ENCODE measurements around the gene RUNX2.

RUNX2 gene

DNA sequence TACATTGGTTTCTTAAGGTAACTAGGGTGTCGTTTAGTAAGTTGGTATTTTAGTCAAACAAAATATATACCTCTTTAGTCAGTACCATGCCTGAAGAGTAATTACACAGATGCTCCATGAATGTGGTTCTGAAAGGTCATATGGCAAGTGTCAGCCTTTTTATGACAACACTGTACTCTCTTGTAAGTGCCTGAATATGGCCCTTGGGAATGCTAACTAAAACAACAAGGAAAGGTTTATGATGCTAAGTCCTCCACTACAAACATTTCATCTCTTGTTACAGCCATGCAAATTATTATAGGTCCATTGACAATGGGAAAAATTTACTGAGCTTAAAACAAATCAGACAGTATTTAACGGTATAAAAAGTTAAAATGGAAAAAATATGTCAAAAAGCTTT is 88.6 kb downstream of the RUNX2 start:
- no peak for DNase-seq

GRCh38 chr6:45417436-45417835 is 89.3 kb downstream of the RUNX2 start:
- no peak for DNase-seq

DNA sequence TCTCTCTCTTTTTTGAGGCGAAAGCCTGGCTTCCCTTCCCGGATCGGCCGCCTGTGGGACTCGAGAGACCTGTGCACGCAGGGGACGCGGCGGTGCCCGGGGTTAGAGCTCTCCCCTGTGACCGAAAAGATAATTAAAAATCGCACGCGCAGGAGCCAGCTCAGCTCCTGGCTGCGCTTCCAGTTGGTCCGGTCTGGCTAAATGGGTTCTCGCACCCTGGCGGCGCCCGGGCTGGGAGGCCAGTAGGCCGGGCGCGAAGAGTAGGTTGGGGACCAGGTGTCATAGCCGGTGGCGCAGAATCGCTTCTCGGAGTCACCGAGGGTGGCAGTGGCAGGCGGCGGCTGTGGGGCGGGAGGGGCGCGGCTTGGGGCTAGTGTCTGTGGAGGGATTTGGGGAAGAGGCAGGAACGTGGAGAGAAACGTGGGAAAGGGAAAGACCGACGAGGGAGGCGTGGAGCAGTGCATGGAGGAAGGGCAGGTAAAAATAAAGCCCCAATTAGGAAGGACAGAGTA is 91.5 kb downstream of the RUNX2 start:
- no peak for DNase-seq

GRCh38 chr6:45420083-45420908 is 92.2 kb downstream of the RUNX2 start:
- DNase-seq, result no peak

DNA sequence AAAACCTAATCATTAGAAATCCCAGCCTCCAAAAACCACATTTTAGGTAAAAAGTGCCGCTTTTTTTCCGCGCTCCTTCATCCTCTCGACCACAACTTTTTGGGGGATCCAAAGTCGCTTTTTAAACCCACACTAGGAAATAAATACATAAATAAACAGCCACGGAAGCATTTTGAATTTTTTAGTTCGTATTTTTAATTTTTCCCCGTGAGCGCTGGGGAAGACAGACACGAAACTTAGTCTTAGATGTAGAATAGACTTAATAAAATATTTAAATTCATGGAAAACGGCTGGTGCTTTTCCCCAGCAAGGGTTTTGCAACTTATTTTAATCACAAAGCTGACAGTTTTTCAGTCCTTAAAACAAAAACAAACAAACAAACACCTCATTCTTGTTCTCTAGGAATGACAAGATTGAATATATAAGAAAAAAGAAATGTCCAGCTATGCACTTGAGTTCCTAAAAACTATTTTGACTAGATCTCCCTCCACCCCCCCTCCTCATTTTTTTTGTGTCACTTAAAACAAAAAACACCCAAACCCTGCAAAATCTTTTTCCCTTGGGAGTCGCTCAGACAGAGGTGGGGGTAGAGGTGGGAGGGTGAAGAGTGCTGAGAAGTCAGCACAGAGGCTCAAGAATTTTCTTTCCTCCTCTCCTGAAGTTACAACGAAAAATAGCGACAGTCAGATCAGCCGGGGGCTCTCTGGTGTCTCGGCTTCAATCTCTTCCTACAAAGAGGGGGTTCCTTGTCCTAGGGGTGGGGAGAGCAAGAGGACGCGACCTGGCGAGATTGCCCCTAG is 93.0 kb downstream of the RUNX2 start:
- DNase-seq, result no peak

GRCh38 chr6:45421709-45422502 is 93.8 kb downstream of the RUNX2 start:
- DNase-seq, result no peak

GRCh38 chr6:45422503-45423110 is 94.5 kb downstream of the RUNX2 start:
- DNase-seq, result no peak

DNA sequence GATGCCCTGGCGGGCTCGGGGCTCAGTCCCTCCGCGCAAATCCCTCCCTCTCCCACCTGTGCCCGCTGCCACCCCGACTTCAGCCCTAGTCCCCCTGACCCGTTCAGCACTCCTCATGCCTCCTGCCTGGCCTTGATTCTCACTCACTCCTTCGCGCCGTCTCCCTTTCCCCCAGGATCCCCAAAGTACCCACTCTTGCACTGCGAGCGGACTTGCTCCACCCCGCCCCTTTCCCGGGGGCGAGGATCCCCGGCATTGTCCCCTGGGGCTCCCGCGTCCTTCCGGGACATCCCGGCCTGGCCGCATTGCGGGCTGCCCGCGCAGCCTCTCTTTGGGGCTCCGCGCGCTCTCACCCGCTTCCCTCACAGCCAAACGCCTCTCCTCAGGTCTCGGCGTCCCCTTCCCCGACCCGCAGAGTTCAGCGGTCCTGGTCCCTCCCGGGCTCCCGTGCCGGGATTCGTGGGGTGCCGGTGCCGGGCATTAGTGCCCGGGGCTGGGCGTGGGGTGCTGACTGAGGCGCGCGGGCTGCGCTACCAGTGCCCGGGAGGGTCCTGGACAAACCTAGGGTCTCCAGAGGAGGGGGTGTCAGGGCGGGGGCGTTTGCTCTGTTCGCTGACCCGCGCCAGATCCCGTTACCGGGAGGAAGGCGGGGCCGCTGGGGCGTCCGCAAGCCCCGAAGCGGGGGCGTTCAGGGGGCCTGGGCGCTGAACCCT is 95.1 kb downstream of the RUNX2 start:
- no peak for DNase-seq

DNA sequence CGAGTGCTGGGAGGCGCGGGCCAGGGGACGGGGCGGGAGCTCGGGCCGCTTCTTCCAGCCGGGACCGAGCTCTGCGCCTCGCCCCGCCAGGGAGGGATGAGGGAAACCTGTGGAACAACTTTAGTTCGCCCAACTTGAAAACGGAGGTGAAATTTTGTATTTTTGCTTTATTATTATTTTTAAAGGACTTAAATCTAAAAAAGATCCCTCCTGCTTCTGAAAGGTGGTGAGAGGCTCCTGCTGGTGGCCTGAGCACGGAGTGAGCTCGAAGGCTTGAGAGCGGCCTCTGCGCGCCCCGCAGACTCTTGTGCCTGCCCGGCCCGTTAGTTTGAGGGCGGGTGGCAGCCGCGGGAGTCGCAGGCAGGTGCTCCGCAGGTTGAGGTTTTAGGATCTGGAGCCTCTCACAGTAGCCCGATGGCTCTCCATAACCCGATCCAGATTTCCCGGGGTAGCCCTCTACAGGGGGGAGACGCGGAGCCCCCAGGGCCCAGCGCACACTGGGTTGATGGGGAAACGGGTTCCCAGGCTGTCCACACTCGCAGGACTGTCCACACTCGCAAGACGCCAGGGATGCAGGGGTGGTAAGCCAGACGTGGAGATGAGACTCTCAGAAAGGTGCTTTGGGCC is 95.8 kb downstream of the RUNX2 start:
- DNase-seq, result no peak

- no peak for DNase-seq
Observed at GRCh38 chr6:45424451-45424861, 96.3 kb downstream of the RUNX2 start.

- no peak for DNase-seq
Observed at GRCh38 chr6:45426251-45426650, 98.1 kb downstream of the RUNX2 start.

DNA sequence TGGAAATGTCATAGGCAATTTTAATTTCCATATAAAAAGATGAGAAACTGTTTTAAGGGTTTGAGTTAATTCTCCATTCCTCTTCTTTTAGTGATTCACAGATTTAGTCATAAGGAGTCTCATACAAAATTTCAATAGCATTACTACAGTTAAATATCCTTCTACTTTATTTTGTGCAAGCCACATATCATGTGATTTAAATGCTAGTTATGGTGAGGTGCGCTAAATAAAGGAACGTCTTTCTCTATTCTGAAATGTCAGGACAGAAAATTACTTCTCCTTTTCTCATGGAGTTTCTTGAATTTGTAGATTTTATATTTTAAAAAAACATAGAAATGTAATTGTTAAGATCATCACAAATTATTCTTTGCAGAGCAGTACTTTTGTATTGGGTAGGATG is 99.6 kb downstream of the RUNX2 start:
- no peak for DNase-seq

DNA sequence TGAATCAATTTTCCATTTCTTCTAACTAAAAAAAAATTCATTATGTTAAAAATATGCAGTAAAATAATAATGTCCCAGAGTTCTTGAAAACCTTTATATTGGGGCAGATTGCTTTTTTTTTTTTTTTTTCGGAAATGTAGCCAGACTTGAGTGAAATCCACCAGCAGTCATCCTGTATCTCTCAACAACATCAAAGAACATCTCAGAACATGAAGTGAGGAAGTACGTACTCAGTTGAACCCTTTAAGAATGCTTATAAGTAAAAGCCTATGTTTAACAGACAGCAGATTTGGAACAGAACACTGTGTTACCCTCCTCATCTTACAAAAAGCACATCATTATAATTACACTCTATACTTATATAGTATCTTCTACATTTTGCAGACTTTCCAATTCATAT is 100.6 kb downstream of the RUNX2 start:
- no peak for DNase-seq

DNA sequence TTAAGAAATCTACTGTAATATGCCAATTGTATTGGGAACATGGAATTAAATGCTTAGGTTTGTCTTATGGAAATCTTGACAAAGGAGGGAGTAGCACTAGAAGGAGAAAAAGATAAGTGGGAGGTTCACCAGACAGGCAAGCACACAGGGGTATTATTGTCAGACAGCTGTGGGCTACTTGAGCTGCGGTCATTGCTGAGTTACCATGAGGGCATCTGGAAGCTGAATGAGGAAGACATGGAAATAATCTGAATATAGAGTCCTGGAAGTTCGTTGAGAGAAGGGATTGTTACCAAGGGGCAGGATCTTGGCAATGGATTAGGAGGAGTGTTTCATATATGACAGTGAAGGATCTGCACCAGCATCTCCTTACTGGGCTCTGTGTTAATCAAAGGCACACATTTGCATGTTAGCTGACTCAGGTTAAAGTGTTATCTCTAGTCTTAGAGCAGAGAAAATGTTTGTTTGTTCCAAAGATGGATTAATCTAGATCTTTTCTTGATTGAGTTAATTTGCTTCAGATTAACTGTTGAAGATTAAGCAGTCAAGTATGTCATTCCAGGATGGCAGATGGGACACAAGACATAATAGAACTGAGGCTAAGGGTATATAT is 102.6 kb downstream of the RUNX2 start:
- DNase-seq, result no peak

- no peak for DNase-seq
Observed at GRCh38 chr6:45431317-45432065, 103.4 kb downstream of the RUNX2 start.

GRCh38 chr6:45432977-45433376 is 104.8 kb downstream of the RUNX2 start:
- no peak for DNase-seq

- no peak for DNase-seq
Observed at GRCh38 chr6:45433533-45434380, 105.6 kb downstream of the RUNX2 start.

DNA sequence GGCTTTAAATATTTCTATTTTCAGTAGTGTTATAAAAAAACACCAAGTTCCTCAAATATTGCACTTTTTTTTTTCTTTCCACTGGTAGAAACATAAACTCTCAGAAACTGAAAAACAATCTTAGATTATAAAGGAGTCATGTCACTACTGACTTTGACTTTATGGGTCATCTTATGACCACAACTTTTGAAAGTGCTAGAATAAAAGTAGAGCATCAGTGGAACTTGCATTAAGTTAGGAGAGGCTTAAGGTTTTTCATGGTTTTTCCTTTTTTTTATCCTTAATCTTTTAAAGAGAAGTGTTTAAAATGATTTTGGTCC is 106.2 kb downstream of the RUNX2 start:
- no peak for DNase-seq

Measured in NCI-H1092 (cell line).